ENCODE data around the gene UTS2R. TPM values are rescaled to one million over a fixed set of nuclear protein-coding genes. Genes with fewer than 3 reads are reported as not detected.
"Not testable (repeated sequence)": the region's sequence is repeated elsewhere in the genome, so short reads cannot be mapped to it uniquely, and the experiment has no call there.

Gene UTS2R
- polyA plus RNA-seq, 1 donor (not counting 4 experiments of a cell fraction or from before 2014, with no cell fraction given), result not detected

DNA sequence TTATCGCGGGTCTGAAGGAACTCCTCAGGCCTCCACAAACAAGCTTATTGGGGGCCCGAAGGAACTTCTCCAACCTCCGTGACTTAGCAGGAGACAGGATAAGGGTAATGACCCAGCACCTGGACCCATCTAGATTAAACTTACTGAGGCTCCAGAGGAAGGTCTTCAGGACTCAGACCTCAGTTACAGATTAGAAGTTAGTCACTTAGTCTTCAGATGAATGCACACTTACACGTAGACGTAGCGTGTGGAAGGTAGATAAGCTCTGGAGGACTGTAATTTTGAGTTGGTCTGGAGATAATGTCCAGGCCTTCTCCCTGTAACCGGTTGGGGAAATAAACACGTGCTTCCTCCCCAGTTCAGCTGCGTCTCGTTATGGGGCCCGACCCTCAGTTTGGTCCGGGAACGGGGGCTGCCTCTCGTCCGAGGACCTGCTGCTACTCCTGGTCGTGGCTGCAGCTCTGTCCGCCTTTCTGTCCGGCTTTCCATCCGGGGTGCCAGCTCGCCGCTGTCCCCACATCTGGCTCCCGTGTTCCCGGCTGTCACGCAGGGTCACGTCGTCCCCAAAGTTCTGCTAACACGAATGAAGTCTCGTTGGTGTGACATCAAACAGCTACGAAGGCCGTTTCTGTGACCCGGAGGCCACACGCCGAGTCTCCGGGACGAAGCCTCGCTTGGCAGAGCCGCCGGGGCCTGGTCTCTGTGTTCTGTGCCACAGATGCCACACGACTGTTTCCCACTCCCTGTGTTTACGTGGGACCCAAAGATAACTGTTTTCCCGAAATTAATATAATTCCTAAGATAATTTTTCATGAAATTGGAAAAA is 26.2 kb upstream of the UTS2R start:
- no peaks in the 10 kb centered on the region for H3K9me3 ChIP-seq (ENCODE audit: control insufficient read depth, low read depth, low read length)
- H3K4me3 ChIP-seq (ENCODE audit: control insufficient read depth in 2 of 3, extremely low read depth in 1 of 3, insufficient read depth in 2 of 3, low read depth in 1 of 3, low read length in 3 of 3), result no peak overlapping the region
- no peaks in the 10 kb centered on the region for H3K4me1 ChIP-seq (ENCODE audit: control insufficient read depth, extremely low read depth, insufficient read depth, low read length)
- no peaks in the 10 kb centered on the region for H3K79me2 ChIP-seq (ENCODE audit: control insufficient read depth, insufficient read depth, low read length)
- no peaks in the 10 kb centered on the region for H3K36me3 ChIP-seq (ENCODE audit: control insufficient read depth in 2 of 2, extremely low read depth in 1 of 2, insufficient read depth in 2 of 2, low read length in 2 of 2)
- H3K4me2 ChIP-seq (ENCODE audit: control insufficient read depth, extremely low read depth, insufficient read depth, low read depth, low read length), result no peak overlapping the region
- dilution Hi-C loops (cut with MboI; ENCODE audit: extremely low pct_ligation_motif_present, low sequenced_read_pairs), result loop anchor here (10.0 kb wide), 1 partner anchor 89 kb away; no protein-coding TSS in a partner anchor
- H4K20me1 ChIP-seq (ENCODE audit: control insufficient read depth, extremely low read depth, insufficient read depth, low read length), result no peaks in the 10 kb centered on the region
- no peak overlapping the region for H2AFZ ChIP-seq (ENCODE audit: control insufficient read depth, low read length)
- TF ChIP-seq EZH2 (IDR thresholded peaks at IDR 0.05; ENCODE audit: low read length), result no peak
- TF ChIP-seq, protein P1, sequence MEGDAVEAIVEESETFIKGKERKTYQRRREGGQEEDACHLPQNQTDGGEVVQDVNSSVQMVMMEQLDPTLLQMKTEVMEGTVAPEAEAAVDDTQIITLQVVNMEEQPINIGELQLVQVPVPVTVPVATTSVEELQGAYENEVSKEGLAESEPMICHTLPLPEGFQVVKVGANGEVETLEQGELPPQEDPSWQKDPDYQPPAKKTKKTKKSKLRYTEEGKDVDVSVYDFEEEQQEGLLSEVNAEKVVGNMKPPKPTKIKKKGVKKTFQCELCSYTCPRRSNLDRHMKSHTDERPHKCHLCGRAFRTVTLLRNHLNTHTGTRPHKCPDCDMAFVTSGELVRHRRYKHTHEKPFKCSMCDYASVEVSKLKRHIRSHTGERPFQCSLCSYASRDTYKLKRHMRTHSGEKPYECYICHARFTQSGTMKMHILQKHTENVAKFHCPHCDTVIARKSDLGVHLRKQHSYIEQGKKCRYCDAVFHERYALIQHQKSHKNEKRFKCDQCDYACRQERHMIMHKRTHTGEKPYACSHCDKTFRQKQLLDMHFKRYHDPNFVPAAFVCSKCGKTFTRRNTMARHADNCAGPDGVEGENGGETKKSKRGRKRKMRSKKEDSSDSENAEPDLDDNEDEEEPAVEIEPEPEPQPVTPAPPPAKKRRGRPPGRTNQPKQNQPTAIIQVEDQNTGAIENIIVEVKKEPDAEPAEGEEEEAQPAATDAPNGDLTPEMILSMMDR (optimal IDR thresholded peaks at IDR 0.05 in 1 of 3, IDR thresholded peaks at IDR 0.05 in 1 of 3, conservative IDR thresholded peaks at IDR 0.05 in 1 of 3; ENCODE audit: extremely low read depth in 1 of 3, insufficient read depth in 2 of 3, low read length in 3 of 3), result no peak
- DNase-seq (ENCODE audit: low read depth, low spot score), result no peak
- peaks cover 22% of the 10 kb centered on the region for H3K27me3 ChIP-seq (ENCODE audit: control insufficient read depth, extremely low read depth, insufficient read depth, low read length)
- no peak overlapping the region for H3K27ac ChIP-seq (ENCODE audit: control insufficient read depth, insufficient read depth, low read length)
- no peak overlapping the region for H3K9ac ChIP-seq (ENCODE audit: control insufficient read depth, extremely low read depth, insufficient read depth, low read length)
- no peak for FAIRE-seq
- H3K9me1 ChIP-seq (ENCODE audit: control insufficient read depth, extremely low read depth, insufficient read depth, low read length), result no peaks in the 10 kb centered on the region

DNA sequence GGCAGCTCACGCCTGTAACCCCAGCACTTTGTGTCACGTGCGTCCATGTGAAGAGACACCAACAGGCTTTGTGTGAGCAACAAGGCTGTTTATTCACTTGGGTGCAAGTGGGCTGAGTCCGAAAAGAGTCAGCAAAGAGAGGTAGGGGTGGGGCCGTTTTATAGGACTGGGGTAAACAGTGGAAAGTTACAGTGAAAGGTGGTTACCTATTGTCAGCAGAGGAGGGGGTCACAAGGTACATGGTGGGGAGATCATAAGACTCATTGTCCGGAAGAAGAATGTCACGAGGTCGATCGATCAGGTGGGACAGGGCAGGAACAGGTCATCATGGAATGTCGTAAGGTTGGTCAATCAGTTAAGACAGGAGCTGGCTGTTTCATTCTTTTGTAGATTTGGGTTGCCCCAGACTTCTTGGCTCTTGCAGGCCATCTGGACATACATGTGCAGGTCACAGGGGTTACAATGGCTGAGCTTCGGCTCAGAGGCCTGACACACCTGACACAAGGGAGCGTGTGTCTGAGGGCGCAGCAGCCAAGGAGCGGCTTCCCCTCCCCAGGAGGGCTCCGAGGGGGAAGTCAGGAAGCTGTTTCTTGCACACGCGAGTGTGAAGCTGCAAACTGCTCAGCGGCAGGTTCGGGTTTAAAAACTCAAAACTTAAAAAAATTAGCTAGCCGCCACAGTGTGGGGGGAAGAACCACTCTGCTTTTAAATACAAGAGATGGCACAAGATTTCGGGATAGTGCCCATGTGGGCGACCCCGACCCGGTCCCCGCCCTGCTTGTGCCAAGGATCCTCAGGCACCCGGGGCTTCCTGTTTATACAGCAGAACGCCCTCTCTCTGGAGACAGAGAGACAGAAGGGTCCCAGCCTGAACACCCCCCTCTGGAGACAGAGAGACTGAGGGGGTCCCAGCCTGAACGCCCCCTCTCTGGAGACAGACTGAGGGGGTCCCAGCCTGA is 24.9 kb upstream of the UTS2R start:
- DNase-seq (ENCODE audit: low read depth, low spot score), result no peak
- TF ChIP-seq EZH2 (IDR thresholded peaks at IDR 0.05; ENCODE audit: low read length), result no peak
- TF ChIP-seq, protein P1 (optimal IDR thresholded peaks at IDR 0.05 in 1 of 3, IDR thresholded peaks at IDR 0.05 in 1 of 3, conservative IDR thresholded peaks at IDR 0.05 in 1 of 3; ENCODE audit: extremely low read depth in 1 of 3, insufficient read depth in 2 of 3, low read length in 3 of 3), result no peak
- H4K20me1 ChIP-seq (ENCODE audit: control insufficient read depth, extremely low read depth, insufficient read depth, low read length), result no peaks in the 10 kb centered on the region
- no peak overlapping the region for H3K27ac ChIP-seq (ENCODE audit: control insufficient read depth, insufficient read depth, low read length)
- peaks cover 22% of the 10 kb centered on the region for H3K27me3 ChIP-seq (ENCODE audit: control insufficient read depth, extremely low read depth, insufficient read depth, low read length)
- no peak overlapping the region for H2AFZ ChIP-seq (ENCODE audit: control insufficient read depth, low read length)
- no peaks in the 10 kb centered on the region for H3K9me1 ChIP-seq (ENCODE audit: control insufficient read depth, extremely low read depth, insufficient read depth, low read length)
- no peaks in the 10 kb centered on the region for H3K4me1 ChIP-seq (ENCODE audit: control insufficient read depth, extremely low read depth, insufficient read depth, low read length)
- no peak overlapping the region for H3K4me2 ChIP-seq (ENCODE audit: control insufficient read depth, extremely low read depth, insufficient read depth, low read depth, low read length)
- H3K79me2 ChIP-seq (ENCODE audit: control insufficient read depth, insufficient read depth, low read length), result no peaks in the 10 kb centered on the region
- no peaks in the 10 kb centered on the region for H3K9me3 ChIP-seq (ENCODE audit: control insufficient read depth, low read depth, low read length)
- no peak overlapping the region for H3K4me3 ChIP-seq (ENCODE audit: control insufficient read depth in 2 of 3, extremely low read depth in 1 of 3, insufficient read depth in 2 of 3, low read depth in 1 of 3, low read length in 3 of 3)
- dilution Hi-C loops (cut with MboI; ENCODE audit: extremely low pct_ligation_motif_present, low sequenced_read_pairs), result loop anchor here (10.0 kb wide), 1 partner anchor 88 kb away; no protein-coding TSS in a partner anchor
- no peaks in the 10 kb centered on the region for H3K36me3 ChIP-seq (ENCODE audit: control insufficient read depth in 2 of 2, extremely low read depth in 1 of 2, insufficient read depth in 2 of 2, low read length in 2 of 2)
- FAIRE-seq, result no peak
- no peak overlapping the region for H3K9ac ChIP-seq (ENCODE audit: control insufficient read depth, extremely low read depth, insufficient read depth, low read length)

DNA sequence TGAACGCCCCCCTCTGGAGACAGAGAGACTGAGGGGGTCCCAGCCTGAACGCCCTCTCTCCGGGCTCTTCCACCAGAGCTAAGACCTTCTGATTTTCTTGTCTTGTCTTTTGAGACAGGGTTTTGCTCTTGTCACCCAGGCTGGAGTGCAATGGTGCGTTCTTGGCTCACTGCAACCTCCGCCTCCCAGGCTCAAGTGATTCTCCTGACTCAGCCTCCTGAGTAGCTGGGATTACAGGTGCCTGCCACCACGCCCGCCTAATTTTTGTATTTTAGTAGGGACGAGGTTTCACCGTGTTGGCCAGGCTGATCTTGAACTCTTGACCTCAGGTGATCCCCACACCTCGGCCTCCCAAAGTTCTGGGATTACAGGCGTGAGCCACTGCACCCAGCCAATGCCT is 23.6 kb upstream of the UTS2R start:
- DNase-seq (ENCODE audit: low read depth, low spot score); H3K27ac ChIP-seq (ENCODE audit: control insufficient read depth, insufficient read depth, low read length); H4K20me1 ChIP-seq (ENCODE audit: control insufficient read depth, extremely low read depth, insufficient read depth, low read length); H3K4me2 ChIP-seq (ENCODE audit: control insufficient read depth, extremely low read depth, insufficient read depth, low read depth, low read length); H3K36me3 ChIP-seq (ENCODE audit: control insufficient read depth in 2 of 2, extremely low read depth in 1 of 2, insufficient read depth in 2 of 2, low read length in 2 of 2); H3K4me1 ChIP-seq (ENCODE audit: control insufficient read depth, extremely low read depth, insufficient read depth, low read length); H2AFZ ChIP-seq (ENCODE audit: control insufficient read depth, low read length); H3K9me3 ChIP-seq (ENCODE audit: control insufficient read depth, low read depth, low read length); FAIRE-seq; H3K4me3 ChIP-seq (ENCODE audit: control insufficient read depth in 2 of 3, extremely low read depth in 1 of 3, insufficient read depth in 2 of 3, low read depth in 1 of 3, low read length in 3 of 3); H3K9ac ChIP-seq (ENCODE audit: control insufficient read depth, extremely low read depth, insufficient read depth, low read length); H3K9me1 ChIP-seq (ENCODE audit: control insufficient read depth, extremely low read depth, insufficient read depth, low read length); H3K79me2 ChIP-seq (ENCODE audit: control insufficient read depth, insufficient read depth, low read length): not testable (repeated sequence)
- dilution Hi-C loops (cut with MboI; ENCODE audit: extremely low pct_ligation_motif_present, low sequenced_read_pairs), result loop anchor here (10.0 kb wide), 1 partner anchor 87 kb away; no protein-coding TSS in a partner anchor
- peaks cover 16% of the 10 kb centered on the region for H3K27me3 ChIP-seq (ENCODE audit: control insufficient read depth, extremely low read depth, insufficient read depth, low read length)
